GM12878 (cell line): ENCODE data around the gene ATN1. TPM values are rescaled to one million over a fixed set of nuclear protein-coding genes. Genes with fewer than 3 reads are reported as not detected.

Experiments used
- ATAC-seq: fragments of 200-7000 bp; cut with Tn5 transposase; 3 replicates; pipeline ENCODE4 v1.9.1; 2020; ENCODE audit warnings: mild to moderate bottlenecking, moderate library complexity
- BruUV-seq: library from RNA; stranded (reverse); fragments of 400-500 nt; replicated peaks from 2 replicates; lab custom pipeline; 2021; lab: Mats Ljungman, UMichigan
- CTCF ChIA-PET: fragments of 300-600 bp; sonication (Branson Sonifier 250); formaldehyde crosslinking; extraction: SDS; loops from one replicate; lab custom pipeline; 2021; ENCODE audit warnings: inconsistent platforms; lab: Yijun Ruan, JAX
- POLR2A ChIA-PET: fragments of 350-600 bp; formaldehyde crosslinking; extraction: SDS; loops from one replicate; lab custom pipeline; 2021; ENCODE audit warnings: inconsistent platforms; lab: Charles Lee
- RAD21 ChIA-PET: fragments of 300-600 bp; sonication (Branson Sonifier 250); formaldehyde crosslinking; loops from one replicate; lab custom pipeline; 2023; ENCODE audit warnings: antibody characterized with exemption; ENCODE audit not compliant: unreplicated experiment; lab: Charles Lee
- SMC1A ChIA-PET: fragments of 300-600 bp; sonication (Branson Sonifier 250); formaldehyde crosslinking; loops from one replicate; lab custom pipeline; 2023; ENCODE audit not compliant: unreplicated experiment, uncharacterized antibody; lab: Charles Lee
- DNase-seq: peaks from one replicate; pipeline ENCODE4 v3.0.0-alpha.2; 2011; ENCODE audit warnings: low read depth, low spot score
- FAIRE-seq: peaks from 3 replicates; lab custom pipeline; 2011; peaks lifted over from hg19 to GRCh38; lab: Jason Lieb, UNC
- H2AFZ ChIP-seq: 2 replicates; pipeline ENCODE4 v1.6.0; 2011; ENCODE audit warnings: low read depth, low read length, control low read depth; ENCODE audit not compliant: control insufficient read depth
- H3K27ac ChIP-seq: 2 replicates; pipeline ENCODE4 v1.5.1; 2011; ENCODE audit warnings: control low read depth; ENCODE audit not compliant: control insufficient read depth, insufficient read depth
- H3K27me3 ChIP-seq, 2 experiments: replicated peaks in 1 of 2; 2 replicates each; pipeline versions ENCODE4 v1.6.0 to v1.6.1; 2011; ENCODE audit warnings: low read length in 1 of 2; ENCODE audit not compliant: control insufficient read depth in 2 of 2, insufficient read depth in 2 of 2
- H3K36me3 ChIP-seq, 2 experiments: 2 replicates each; pipeline ENCODE4 v1.5.1; 2011; ENCODE audit warnings: low read length in 1 of 2; ENCODE audit not compliant: control insufficient read depth in 2 of 2, insufficient read depth in 2 of 2
- H3K4me1 ChIP-seq: 2 replicates; pipeline ENCODE4 v1.6.1; 2011; ENCODE audit warnings: mild to moderate bottlenecking, low read length, moderate library complexity, mixed read lengths; ENCODE audit not compliant: control insufficient read depth, insufficient read depth
- H3K4me2 ChIP-seq: 2 replicates; pipeline ENCODE4 v1.6.0; 2011; ENCODE audit warnings: control low read depth; ENCODE audit not compliant: control insufficient read depth, insufficient read depth
- H3K4me3 ChIP-seq: fragments of 200-600 bp; sonication (generic); 2 replicates; pipeline ENCODE4 v1.5.1; 2016
- H3K79me2 ChIP-seq: 2 replicates; pipeline ENCODE4 v1.6.0; 2011; ENCODE audit warnings: low read length; ENCODE audit not compliant: control insufficient read depth, insufficient read depth
- H3K9ac ChIP-seq: 2 replicates; pipeline ENCODE4 v1.8.0; 2011; ENCODE audit warnings: low read length, control low read depth, mixed read lengths; ENCODE audit not compliant: control insufficient read depth, insufficient read depth
- H3K9me3 ChIP-seq: replicated peaks from 3 replicates; pipeline ENCODE4 v1.5.1; 2011; ENCODE audit warnings: mild to moderate bottlenecking, low read length; ENCODE audit not compliant: control insufficient read depth, insufficient read depth
- H4K20me1 ChIP-seq: 2 replicates; pipeline ENCODE4 v1.6.0; 2011; ENCODE audit not compliant: control insufficient read depth, insufficient read depth
- BCLAF1 ChIP-seq: fragments of 450-650 bp; IDR thresholded peaks from 2 replicates; pipeline ENCODE4 v1.6.1; 2017; ENCODE audit warnings: antibody characterized with exemption, mild to moderate bottlenecking, moderate library complexity
- CREB1 ChIP-seq: IDR thresholded peaks from 2 replicates; pipeline ENCODE4 v1.6.1; 2012; ENCODE audit warnings: low read depth, mild to moderate bottlenecking, inconsistent platforms
- CUX1 ChIP-seq: IDR thresholded peaks from 2 replicates; pipeline ENCODE4 v1.6.1; 2012; ENCODE audit warnings: improper control_type of control experiment, low read depth, low read length; ENCODE audit not compliant: insufficient replicate concordance
- EED ChIP-seq: sonication (generic); IDR thresholded peaks from 2 replicates; pipeline ENCODE4 v1.6.1; 2016; ENCODE audit warnings: antibody characterized with exemption, low read depth
- FOXM1 ChIP-seq: IDR thresholded peaks from 2 replicates; pipeline ENCODE4 v1.6.1; 2012; ENCODE audit warnings: low read depth, mild to moderate bottlenecking, inconsistent platforms, low read length, moderate library complexity
- JUND ChIP-seq: IDR thresholded peaks from 2 replicates; pipeline ENCODE4 v1.6.1; 2012; ENCODE audit warnings: low read depth, mild to moderate bottlenecking, low read length, improper control_type of control experiment, moderate library complexity
- LARP7 ChIP-seq: fragments of 450-650 bp; IDR thresholded peaks from 2 replicates; pipeline ENCODE4 v1.6.1; 2017; ENCODE audit warnings: mild to moderate bottlenecking
- MXI1 ChIP-seq: fragments of 150-350 bp; IDR thresholded peaks from 2 replicates; pipeline ENCODE4 v1.6.1; 2011; ENCODE audit warnings: low read depth, mild to moderate bottlenecking, inconsistent platforms, low read length, improper control_type of control experiment
- NBN ChIP-seq: fragments of 450-650 bp; IDR thresholded peaks from 2 replicates; pipeline ENCODE4 v1.6.1; 2016
- NFXL1 ChIP-seq: fragments of 450-650 bp; IDR thresholded peaks from 2 replicates; pipeline ENCODE4 v1.6.1; 2017; ENCODE audit warnings: antibody characterized with exemption, mild to moderate bottlenecking, borderline replicate concordance
- POLR2AphosphoS2 ChIP-seq: IDR thresholded peaks from 2 replicates; pipeline ENCODE4 v1.6.1; 2011; ENCODE audit warnings: low read depth, mild to moderate bottlenecking, low read length, improper control_type of control experiment, moderate library complexity
- RAD51 ChIP-seq: fragments of 450-650 bp; IDR thresholded peaks from 2 replicates; pipeline ENCODE4 v1.6.1; 2016; ENCODE audit warnings: moderate library complexity, mild to moderate bottlenecking, inconsistent platforms
- RUNX3 ChIP-seq: IDR thresholded peaks from 2 replicates; pipeline ENCODE4 v1.6.1; 2012; ENCODE audit warnings: low read length, inconsistent platforms
- SIX5 ChIP-seq: IDR thresholded peaks from 2 replicates; pipeline ENCODE4 v1.6.1; 2011; ENCODE audit warnings: mild to moderate bottlenecking, low read depth, low read length, moderate library complexity; ENCODE audit not compliant: severe bottlenecking
- SMAD5 ChIP-seq: IDR thresholded peaks from 2 replicates; pipeline ENCODE4 v1.6.1; 2016; ENCODE audit warnings: antibody characterized with exemption, low read depth
- ZZZ3 ChIP-seq: IDR thresholded peaks from 2 replicates; pipeline ENCODE4 v1.6.1; 2011; ENCODE audit warnings: low read depth; ENCODE audit not compliant: control insufficient read depth, insufficient read length
- WGBS: methylation state at CpG from one replicate; pipeline ENCODE4 v1.1.6; 2016; ENCODE audit warnings: low lambda C conversion rate; ENCODE audit not compliant: insufficient replicate concordance, insufficient coverage; ENCODE audit errors: missing lambda C conversion rate; 5-methylcytosine and 5-hydroxymethylcytosine counted together
- in situ Hi-C: fragments of 300-500 bp; cut with MboI; formaldehyde crosslinking; loops from 9 replicates; pipeline ENCODE4 v1.14.3; 2018; ENCODE audit warnings: mixed read lengths
- intact Hi-C: fragments of 100-400 bp; cut with micrococcal nuclease; formaldehyde crosslinking; loops from one replicate; pipeline ENCODE4 v1.14.2; 2022; ENCODE audit not compliant: unreplicated experiment
- polyA plus RNA-seq, 11 experiments: library from polyadenylated mRNA; depleted of rRNA in 4 of 11; unstranded in 6 of 11; stranded (reverse) in 5 of 11; fragments of >200 nt; fragmentation: Nextera tagmentation in 4 of 11; fragmentation: Illumina TruSeq in 1 of 11; extraction: Ambion mirVana in 4 of 11; extraction: Trizol in 1 of 11; gene quantifications; 1 replicate in 1 of 11; 2 replicates in 10 of 11; pipeline versions ENCODE4 v1.2.1 to v1.2.3, GENCODE V29; 2011 to 2016; ENCODE audit warnings: inconsistent platforms in 2 of 11, missing spikeins in 2 of 11, low read depth in 1 of 11
- total RNA-seq, 4 experiments: library from RNA; depleted of rRNA in 3 of 4; stranded (reverse); fragments of >200 nt in 3 of 4; fragmentation: Illumina TruSeq in 1 of 4; extraction: Trizol in 1 of 4; gene quantifications; 2 replicates each; pipeline versions ENCODE4 v1.2.1 to v1.2.3, GENCODE V29; 2013 to 2021

Gene ATN1
- total and polyA plus RNA-seq, 10 of the 15 experiments (the other 5 are each of a cell fraction or from before 2014, with no cell fraction given) = 0.08 to 44.5 (median 5.0) TPM

- H3K9me3 ChIP-seq = no peaks in the 10 kb centered on the region
- peak within 1 kb of the TSS; percentile 99 for H3K9ac ChIP-seq
- ChIA-PET POLR2A (interaction anchor here (0.6 to 17.8 kb wide), 4 partner anchors 9 to 323 kb away, joined by 5 to 524 read pairs (median 6); partner anchors contain the start of gene LRRC23), SMC1A (interaction anchor here (1.6 to 11.6 kb wide), 2 partner anchors 9 to 159 kb away, joined by 6 to 395 read pairs; no protein-coding TSS in a partner anchor), CTCF (interaction anchor here (0.8 to 11.6 kb wide), 5 partner anchors 10 to 100 kb away, joined by 3 to 645 read pairs (median 4); partner anchors contain the start of genes CDCA3 and LPCAT3), RAD21 (interaction anchor here (1.2 to 3.4 kb wide), 4 partner anchors 9 to 83 kb away, joined by 3 to 16 read pairs (median 8); no protein-coding TSS in a partner anchor)
- H3K27ac ChIP-seq = peak within 1 kb of the TSS; percentile 99
- peaks cover 80% of the 10 kb centered on the region for H3K79me2 ChIP-seq
- BruUV-seq = no TSS peak
- WGBS = 2% methylated on average over 25 of the region's 25 CpGs
- H3K4me2 ChIP-seq = peak within 1 kb of the TSS; percentile 99
- in situ Hi-C loops (loop anchor here (25.0 kb wide), 1 partner anchor 1686 kb away; no protein-coding TSS in a partner anchor), intact Hi-C loops (no loop called here)
- peak within 1 kb of the TSS; percentile 95 for H3K4me3 ChIP-seq
- H4K20me1 ChIP-seq = no peaks in the 10 kb centered on the region
- peaks cover 4 to 16% of the 10 kb centered on the region in 2 experiments; a peak in 3 of 4 replicates for H3K36me3 ChIP-seq
- H2AFZ ChIP-seq = peak within 1 kb of the TSS; percentile 24
- H3K27me3 ChIP-seq = no peaks in the 10 kb centered on the region
- DNase-seq (no peak), FAIRE-seq (peak; percentile 62), ATAC-seq (peak; percentile 54)
- peaks cover 67% of the 10 kb centered on the region for H3K4me1 ChIP-seq
- TF ChIP-seq POLR2AphosphoS2 (peak; percentile 78; the same call in 1 of the 2 replicates), SIX5 (no peak), MXI1 (0 out of 2 replicates have a peak, but pooled peaks have one; percentile 17), NFXL1 (no peak), JUND (no peak), RAD51 (no peak), CUX1 (no peak), FOXM1 (no peak), BCLAF1 (0 out of 2 replicates have a peak, but pooled peaks have one; percentile 39), CREB1 (no peak), EED (peak; percentile 43), RUNX3 (no peak), ZZZ3 (no peak), SMAD5 (peak; percentile 89), LARP7 (peak; percentile 45; the same call in 1 of the 2 replicates), NBN (peak; percentile 91)
Measured at GRCh38 chr12:6950811-6951540, 23.2 kb downstream of the ATN1 start, which contains the start of gene PTPN6. TSS of gene PTPN6 (plus strand) at chr12:6951356. CDS start at chr12:6951513, 157 bp downstream.
